Amygdala (tissue), 56 donors: ENCODE data around the gene SPATA6L.

Experiments used
- DNase-seq, 56 donors: peaks; one replicate each; lab custom pipeline; 2025; lab: John Stamatoyannopoulos, UW

The SPATA6L gene

DNA sequence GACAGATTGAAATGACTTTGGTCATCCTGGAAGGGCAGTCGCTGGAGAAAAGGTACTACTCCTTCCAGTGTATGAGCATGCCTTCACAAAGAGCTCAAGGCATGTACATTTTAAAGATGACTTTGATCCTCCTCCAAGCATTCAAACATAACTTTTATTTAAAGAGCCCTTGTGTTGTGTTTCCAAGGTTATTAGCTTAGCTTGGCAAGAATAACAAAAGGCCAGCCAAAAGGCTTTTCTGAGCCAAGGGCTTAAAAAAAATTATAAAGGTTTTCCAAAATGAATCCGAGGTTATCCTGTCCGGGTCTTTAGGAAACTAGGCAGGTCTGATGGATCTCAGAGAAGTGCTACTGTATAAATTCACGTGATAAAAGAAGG, 75.2 kb downstream of the SPATA6L start:
- no peak for DNase-seq

DNA sequence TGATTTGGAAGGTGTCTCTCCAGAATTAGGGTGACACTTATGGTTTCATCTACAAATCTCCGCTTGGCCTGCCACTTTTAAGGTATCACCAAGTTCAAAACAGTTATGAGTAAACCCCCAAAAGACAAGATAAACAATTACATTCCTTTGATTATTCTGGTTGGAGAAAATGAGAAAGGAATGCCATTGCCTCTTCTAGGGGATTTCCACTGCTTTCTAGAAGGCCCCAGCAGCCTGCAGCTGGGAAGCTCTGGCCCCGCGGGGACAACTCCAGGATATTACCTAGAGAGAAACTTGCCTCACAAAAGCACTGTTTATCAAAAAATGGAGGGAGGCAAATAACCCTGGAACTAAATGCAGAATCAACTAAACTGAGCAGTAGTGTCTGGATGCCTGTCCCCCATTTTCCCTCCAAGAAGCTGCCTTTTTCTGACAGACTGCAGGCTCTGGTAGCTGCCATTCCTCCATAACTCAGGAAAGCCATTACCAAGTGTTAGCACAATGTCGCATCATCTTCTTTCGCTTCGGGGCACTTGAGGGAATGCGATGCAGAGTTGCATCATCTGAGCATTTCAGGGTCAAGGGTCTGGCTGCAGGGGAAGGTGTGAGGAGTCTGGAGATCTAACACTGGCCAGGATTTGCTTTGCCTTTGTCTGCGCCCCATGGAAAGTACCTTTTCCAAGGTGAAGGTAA, 75.7 kb downstream of the SPATA6L start:
- no peak for DNase-seq

DNA sequence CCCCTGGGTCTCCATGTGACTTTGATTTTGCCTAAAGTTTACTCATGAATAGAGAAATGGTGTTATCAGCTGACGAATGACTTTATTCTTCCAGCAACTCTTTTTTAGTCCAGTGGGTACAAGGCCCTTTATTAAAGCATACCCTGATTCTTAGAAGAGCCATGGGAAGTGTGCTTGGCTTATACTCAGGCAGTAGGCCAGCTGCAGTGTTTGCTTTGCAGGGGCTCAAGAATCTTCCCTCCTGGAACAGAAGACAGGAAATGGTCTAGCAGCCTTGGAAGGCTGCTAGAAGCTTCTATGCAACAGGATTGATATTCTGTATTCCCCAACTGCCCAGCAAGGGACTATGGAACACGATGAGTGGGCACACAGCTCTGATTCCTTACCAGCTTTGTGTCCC, 77.6 kb downstream of the SPATA6L start:
- no peak for DNase-seq

DNA sequence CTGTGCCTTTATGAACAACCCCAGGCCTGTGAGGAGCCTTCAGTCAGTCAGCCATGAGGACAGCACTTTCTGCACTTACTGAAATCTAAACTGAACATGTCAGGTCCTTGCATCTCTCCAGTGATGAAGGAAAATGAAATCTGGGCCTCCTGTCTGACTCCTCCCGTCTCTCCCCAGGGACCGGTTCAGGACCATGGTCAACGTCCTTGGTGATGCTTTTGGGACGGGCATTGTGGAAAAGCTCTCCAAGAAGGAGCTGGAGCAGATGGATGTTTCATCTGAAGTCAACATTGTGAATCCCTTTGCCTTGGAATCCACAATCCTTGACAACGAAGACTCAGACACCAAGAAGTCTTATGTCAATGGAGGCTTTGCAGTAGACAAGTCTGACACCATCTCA, 81.1 kb downstream of the SPATA6L start:
- no peak for DNase-seq

DNA sequence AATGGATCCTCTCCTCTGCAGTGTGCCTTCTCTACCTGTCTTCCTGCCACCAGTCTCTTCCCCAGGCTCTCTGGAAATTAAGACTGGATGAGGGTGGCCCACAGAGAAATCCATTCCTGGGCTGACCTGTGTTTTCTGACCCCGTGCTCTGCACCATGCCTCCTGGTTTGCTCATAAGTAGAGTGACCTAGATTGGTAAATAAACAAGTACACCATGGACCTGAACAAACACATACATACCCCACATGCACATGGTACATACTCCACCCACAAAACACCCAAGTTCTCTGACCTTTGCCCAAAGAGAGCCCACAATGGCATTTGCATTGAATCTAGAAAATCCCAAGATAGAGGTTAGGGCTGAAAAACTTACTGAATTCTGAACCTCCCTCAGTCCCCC, 81.6 kb downstream of the SPATA6L start:
- no peak for DNase-seq

DNA sequence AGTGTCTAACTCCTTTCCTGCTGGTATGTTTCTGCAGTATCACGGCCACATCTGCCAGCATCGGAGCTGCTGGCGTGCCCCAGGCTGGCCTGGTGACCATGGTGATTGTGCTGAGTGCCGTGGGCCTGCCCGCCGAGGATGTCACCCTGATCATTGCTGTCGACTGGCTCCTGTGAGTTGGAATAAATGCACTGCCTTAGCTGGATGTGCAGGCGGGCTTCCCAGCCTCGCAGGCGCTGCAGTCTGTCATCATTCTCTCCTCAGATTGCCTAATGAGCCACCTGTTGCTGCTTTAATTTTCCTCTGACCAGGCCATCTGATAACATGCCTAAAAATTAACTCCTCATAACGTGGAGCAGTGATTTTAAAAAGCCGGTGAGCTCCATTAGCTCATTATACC, 83.3 kb downstream of the SPATA6L start:
- DNase-seq, result peak in 8 of 56 donors; percentile 2 to 19 (median 7)

DNA sequence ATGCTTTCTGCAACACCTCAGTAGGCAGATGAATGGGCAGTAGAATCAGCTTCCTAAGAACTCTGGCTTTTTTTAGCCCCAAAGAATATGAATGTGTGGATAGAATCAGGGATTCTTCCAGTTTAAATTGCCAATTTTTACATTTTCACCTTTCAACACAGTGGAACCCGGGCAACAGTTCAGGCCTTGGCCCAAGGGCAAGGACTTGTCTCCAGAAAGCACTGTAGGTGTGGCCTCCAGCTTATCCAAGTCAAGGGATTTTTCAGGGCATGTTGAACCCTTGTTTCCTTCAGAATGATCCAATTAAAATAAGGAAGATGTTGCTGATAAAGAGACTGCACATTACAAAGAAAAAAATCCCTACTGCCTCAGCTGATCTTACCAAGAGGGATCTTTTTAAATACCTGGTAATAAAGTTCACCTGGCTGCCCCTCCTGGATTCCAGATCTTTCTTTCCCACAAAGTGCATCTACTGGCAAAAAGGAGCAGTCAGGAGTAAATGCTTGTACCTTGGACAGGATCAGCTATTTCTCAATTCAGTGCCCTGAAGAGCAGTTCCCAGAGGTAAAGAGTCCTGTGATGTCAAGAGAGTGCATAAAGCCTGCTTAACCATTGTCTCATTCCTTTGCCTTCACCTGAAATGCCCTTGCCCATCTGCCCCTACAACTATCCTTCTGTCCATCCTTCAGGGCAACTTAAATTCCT, 84.3 kb downstream of the SPATA6L start:
- DNase-seq, result peak in 1 of 56 donors; percentile 10

DNA sequence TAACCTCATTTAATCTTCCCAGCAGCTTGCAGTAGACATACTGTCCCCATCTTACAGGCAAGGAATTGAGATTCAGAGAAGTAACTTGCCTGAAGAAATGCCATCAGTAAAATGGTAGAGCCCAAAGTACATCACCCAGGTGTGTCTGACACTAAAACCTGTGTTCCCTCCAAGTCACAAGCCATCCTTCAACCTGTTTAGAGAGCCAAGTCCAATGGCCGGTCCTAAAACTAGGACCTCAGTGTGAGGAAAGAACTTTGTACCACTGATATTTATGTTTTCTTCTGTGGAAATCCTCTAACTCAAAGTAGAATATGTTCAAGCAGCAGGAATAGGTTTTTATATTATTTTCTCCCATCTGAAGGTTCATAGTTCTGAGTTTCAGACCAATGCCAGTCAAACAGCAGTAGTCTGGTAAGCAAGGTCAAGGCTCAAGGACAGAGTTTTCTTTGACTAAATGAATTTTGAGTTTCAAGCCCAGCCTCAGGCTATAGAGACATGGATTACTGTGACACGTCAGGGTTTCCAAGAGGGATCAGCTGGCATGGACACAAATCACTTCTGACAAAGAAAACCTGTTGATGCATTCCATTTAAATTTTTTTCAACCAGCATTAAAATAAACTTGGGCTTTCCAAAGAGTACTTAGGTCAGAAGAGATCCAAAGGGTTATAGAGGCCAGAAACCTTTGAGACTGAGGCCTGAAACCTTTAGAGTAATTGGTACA, 85.1 kb downstream of the SPATA6L start:
- no peak for DNase-seq

DNA sequence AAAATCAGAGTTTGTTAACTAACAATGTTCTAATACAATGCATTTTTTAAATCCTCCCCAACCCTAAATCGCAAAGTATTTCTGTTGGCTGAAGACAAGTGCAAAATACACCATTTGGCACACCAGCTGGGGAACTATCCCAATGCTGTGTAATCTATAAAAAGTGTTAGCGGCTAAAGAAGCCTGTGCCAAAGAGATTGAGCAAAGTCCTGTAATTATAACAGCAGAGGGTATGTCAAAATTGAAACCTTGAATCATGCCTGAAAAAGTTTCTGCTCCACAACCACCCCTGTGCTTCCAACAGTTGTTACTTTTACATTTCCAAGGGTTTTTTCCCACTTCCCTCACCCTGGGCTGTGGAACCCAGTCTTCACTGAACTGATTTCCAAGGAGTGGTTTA, 87.3 kb downstream of the SPATA6L start:
- DNase-seq, result peak in 1 of 56 donors; percentile 7

DNA sequence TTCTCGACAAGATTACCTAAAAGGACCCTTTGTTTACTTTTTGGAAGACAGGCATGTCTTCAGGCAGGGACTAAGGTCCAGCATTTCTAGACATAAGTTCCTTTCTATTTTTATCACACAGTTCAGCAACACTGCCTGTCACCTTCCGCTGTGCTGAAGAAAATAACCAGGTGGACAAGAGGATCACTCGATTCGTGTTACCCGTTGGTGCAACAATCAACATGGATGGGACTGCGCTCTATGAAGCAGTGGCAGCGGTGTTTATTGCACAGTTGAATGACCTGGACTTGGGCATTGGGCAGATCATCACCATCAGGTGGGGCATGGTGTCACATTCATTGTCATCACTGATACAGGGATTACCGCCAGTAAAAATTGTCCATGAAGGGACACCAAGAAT, 89.8 kb downstream of the SPATA6L start:
- DNase-seq, result no peak

DNA sequence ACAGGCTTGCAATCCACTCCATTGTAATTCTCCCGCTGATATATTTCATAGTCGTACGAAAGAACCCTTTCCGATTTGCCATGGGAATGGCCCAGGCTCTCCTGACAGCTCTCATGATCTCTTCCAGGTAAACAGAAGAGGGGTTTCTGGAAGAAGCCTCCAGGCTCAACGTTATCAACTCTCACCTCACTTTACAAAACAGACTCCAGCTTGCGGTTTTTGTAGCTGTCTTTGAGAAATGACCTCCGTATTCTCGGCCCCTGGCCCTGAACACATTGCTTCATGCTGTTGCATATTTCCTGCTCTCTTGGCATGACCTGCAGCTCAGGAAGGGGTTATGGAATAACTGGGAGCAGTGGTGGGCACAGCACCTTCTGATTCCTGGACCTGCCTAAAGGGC, 90.3 kb downstream of the SPATA6L start:
- no peak for DNase-seq

DNA sequence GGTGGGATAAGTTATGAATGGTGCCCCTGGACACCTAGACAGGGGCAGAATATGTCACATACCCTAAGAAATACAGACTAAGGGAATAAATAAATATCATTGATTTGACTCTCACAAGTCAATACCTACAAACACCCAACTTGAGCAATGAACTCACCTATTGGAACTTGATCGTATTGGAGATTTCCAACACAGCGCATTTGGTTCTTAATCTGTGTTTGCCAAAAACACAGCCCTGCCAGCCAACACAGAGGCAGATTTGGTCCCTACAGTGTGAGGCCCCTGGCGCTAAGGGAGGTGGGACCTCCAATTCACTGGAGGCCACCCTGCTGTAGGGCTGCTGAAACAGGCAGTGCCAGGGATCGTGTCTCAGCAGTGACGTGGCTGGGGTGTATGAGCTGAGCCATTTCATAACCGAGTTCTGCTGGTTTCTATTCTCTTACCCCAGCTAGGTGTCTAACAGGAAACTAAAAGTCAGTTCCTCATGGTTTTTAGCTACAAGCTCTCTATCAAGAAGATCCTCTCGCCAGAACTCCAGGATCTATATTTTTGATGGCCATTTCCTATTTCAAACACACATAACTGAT, 91.5 kb downstream of the SPATA6L start:
- no peak for DNase-seq

DNA sequence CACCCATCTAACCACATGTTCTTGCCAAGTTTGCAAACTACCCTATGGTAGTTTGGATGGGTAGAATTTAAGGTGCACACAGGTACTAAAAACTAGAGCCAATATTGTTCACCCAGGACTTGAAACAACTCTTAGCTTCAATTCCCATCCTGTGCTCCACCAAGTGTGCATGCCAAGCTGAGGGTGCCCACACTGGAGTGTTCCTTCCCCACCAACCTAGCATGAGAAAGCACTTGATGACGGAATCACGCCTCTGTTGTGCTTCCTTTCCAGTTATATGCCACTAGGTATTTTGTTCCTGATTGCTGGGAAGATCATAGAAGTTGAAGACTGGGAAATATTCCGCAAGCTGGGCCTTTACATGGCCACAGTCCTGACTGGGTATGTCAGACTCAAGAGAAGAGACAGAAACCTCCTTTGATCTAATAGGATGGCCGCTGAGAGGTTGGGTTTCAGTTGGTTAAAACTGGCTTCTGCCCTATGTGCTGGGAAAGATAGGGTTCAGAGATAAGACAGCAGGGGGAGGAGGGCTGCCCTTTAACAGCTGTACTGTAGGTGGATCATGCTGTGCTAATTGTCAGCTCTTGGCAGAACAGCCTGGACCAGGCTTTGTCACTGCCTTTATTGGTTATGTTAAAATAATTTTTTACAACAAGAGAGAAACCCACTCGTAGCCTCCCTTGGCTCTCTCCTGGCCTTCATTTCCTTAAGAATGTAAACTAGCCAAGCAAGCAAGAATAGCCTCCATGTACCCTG, 92.5 kb downstream of the SPATA6L start:
- peak in 4 of 56 donors; percentile 11 to 34 (median 16) for DNase-seq

DNA sequence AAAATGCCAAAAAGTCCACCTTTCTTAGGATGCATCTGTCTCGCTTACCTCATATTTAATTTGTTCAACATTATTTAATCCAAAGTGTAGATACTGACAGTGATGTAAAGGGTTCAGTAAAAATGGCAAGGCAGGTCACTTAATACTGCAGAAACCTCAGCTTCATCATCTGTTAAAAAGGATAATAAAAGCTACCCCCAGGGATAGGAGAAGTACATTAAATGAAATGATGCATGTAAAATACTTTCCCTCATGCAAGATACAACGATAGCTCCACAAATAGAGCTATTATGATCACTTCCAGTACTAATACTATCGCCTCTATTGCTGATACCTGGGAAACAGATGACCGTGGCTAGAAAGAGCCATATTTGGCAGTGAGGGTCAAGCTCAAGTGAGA, 93.1 kb downstream of the SPATA6L start:
- DNase-seq, result no peak

DNA sequence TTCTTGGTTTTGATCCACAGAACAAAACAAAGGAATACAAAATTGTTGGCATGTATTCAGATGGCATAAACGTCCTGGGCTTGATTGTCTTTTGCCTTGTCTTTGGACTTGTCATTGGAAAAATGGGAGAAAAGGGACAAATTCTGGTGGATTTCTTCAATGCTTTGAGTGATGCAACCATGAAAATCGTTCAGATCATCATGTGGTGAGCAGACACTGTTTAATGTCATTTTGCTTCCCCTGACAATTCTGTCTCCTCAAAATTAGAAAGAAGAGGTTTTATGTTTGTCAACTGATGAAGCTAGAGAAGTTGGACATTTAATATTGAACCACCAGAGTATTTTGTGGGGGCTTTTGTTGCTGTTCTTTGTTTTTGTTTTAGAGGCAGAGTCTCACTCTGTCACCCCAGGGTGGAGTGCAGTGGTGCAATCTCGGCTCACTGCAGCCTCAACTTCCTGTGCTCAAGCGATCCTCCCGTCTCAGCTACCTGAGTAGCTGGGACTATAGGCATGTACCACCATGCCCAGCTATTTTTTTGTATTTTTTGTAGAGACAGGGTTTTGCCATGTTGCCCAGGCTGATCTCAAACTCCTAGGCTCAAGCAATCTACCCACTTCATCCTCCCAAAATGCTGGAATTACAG, 94.0 kb downstream of the SPATA6L start:
- DNase-seq, result no peak

DNA sequence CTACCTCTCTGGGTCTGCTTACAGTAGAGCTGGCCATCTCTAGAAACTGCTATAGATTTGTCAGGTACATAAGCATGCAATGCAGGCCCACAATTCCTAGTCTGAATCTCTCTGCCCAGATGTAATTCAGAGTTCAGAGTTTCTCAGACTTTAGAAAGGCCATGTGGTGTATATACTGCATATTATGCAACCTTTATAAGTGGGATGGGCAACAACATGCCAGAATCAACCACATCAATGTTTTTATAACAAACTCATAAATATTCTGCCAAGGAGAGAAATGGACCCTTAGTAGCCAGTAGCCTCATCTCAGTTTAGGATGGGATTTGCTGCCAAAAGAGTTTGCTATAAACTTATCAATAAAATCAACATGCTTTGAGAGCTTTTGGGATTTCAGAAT, 97.2 kb downstream of the SPATA6L start:
- no peak for DNase-seq

DNA sequence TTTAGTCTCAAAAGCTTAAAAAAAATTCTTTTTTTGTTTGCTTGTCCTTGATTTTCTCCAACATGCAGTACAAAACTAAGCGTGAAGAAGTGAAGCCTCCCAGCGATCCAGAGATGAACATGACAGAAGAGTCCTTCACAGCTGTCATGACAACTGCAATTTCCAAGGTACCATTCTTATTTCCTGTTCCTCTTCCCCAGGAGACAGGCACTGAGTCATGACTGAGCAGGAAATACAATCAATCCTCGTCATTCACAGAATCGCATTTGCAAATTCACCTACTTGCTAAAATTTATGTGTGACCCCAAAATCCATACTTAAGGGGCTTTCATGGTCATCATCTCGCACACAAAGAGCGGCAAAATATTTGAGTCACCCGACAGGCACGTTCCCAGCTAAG, 98.7 kb downstream of the SPATA6L start:
- no peak for DNase-seq

DNA sequence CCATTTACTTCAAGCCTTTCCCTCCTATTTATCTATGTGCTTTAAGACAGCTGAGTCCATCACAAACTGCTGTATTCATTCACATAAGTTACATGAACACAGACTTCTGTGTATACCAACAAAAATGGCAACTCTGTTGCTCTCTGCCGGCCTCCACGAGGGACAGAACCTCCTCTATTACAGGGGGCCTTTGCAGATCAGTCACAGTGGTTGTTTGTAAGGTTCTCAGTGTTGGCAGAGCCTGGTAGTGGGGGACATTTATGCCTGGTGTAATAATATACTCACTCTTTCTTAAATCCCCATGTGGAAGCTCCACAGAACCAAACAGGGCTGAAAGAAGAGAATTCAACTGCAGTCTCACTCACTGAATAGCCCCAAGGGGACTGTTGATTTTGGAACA, 99.5 kb downstream of the SPATA6L start:
- DNase-seq, result peak in 15 of 56 donors; percentile 3 to 62 (median 18)

DNA sequence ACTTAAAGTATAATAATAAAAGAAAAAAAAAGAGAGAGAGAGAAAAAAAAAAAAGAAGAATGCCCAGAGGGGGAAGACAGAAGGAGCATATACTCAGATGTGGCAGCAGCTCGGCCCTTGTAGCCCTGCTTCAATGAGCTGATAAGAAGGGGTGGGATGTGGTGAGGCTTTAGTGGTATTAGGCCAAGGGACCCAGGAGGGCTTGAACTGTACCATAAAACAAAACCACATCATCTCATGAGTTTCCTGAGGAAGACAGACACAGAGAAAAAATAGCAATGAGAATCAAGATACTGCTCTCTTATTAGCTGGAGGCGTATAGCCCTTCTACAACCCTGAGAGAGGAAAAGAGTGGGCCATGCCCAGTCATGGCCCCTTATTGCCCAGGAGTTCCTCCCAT, 103.2 kb downstream of the SPATA6L start:
- no peak for DNase-seq
